HUES64 (cell line): ENCODE data around the gene RERE.

Source experiments
- H3K27ac ChIP-seq: 2 replicates; pipeline ENCODE4 v1.7.0; 2013; ENCODE audit warnings: low read depth, low read length, inconsistent platforms
- H3K27me3 ChIP-seq: 2 replicates; pipeline ENCODE4 v1.6.1; 2013; ENCODE audit warnings: mild to moderate bottlenecking, low read length; ENCODE audit not compliant: insufficient read depth
- H3K36me3 ChIP-seq: 2 replicates; pipeline ENCODE4 v1.6.1; 2013; ENCODE audit warnings: mild to moderate bottlenecking, low read length; ENCODE audit not compliant: insufficient read depth
- H3K4me1 ChIP-seq: 2 replicates; pipeline ENCODE4 v1.6.1; 2013; ENCODE audit warnings: mild to moderate bottlenecking, low read length, moderate library complexity; ENCODE audit not compliant: insufficient read depth
- H3K4me3 ChIP-seq: 2 replicates; pipeline ENCODE4 v1.5.1; 2013; ENCODE audit warnings: mild to moderate bottlenecking, low read length, moderate library complexity
- H3K9ac ChIP-seq: 2 replicates; pipeline ENCODE4 v1.6.1; 2013; ENCODE audit warnings: mild to moderate bottlenecking, low read depth, low read length
- H3K9me3 ChIP-seq: 2 replicates; pipeline ENCODE4 v1.6.1; 2013; ENCODE audit warnings: low read depth, low read length; ENCODE audit not compliant: insufficient read depth
- WGBS: fragments of 150-250, 120-280 bp; methylation state at CpG from one replicate; pipeline ENCODE4 v1.1.7; 2013; ENCODE audit warnings: missing lambda C conversion rate; 5-methylcytosine and 5-hydroxymethylcytosine counted together

Gene RERE

GRCh38 chr1:8307628-8308027 is 509.8 kb downstream of the RERE start:
- WGBS: 83% methylated on average over 4 of the region's 4 CpGs
- no peak overlapping the region for H3K27ac ChIP-seq
- no peaks in the 10 kb centered on the region for H3K27me3 ChIP-seq
- no peaks in the 10 kb centered on the region for H3K36me3 ChIP-seq
- H3K4me1 ChIP-seq: no peaks in the 10 kb centered on the region
- no peak overlapping the region for H3K4me3 ChIP-seq
- no peak overlapping the region for H3K9ac ChIP-seq
- H3K9me3 ChIP-seq: no peaks in the 10 kb centered on the region

- no peaks in the 10 kb centered on the region for H3K9me3 ChIP-seq
- no peaks in the 10 kb centered on the region for H3K36me3 ChIP-seq
- no peak overlapping the region for H3K9ac ChIP-seq
- whole genome bisulfite sequencing: 90% methylated on average over 4 of the region's 4 CpGs
- H3K4me1 ChIP-seq: peaks cover 7% of the 10 kb centered on the region
- H3K27me3 ChIP-seq: no peaks in the 10 kb centered on the region
- no peak overlapping the region for H3K4me3 ChIP-seq
- no peak overlapping the region for H3K27ac ChIP-seq
These were observed 513.6 kb downstream of the RERE start for GRCh38 chr1:8303876-8304275.

GRCh38 chr1:8303141-8303540 is 514.3 kb downstream of the RERE start:
- 98% methylated on average over 3 of the region's 3 CpGs for WGBS
- H3K9ac ChIP-seq: no peak overlapping the region
- no peak overlapping the region for H3K4me3 ChIP-seq
- H3K4me1 ChIP-seq: peaks cover 7% of the 10 kb centered on the region
- no peaks in the 10 kb centered on the region for H3K9me3 ChIP-seq
- no peak overlapping the region for H3K27ac ChIP-seq
- H3K27me3 ChIP-seq: no peaks in the 10 kb centered on the region
- no peaks in the 10 kb centered on the region for H3K36me3 ChIP-seq
